GM12878 (cell line): ENCODE results near the gene MYCN.

ENCODE experiments used
- CTCF ChIP-seq, 3 experiments: IDR thresholded peaks in 2 of 3; conservative IDR thresholded peaks in 1 of 3; 2 replicates each; pipeline ENCODE4 v1.5.1; 2011; ENCODE audit warnings: low read depth in 3 of 3, low read length in 3 of 3, mild to moderate bottlenecking in 3 of 3, control low read depth in 2 of 3, moderate library complexity in 2 of 3, inconsistent platforms in 1 of 3, mixed read lengths in 1 of 3; ENCODE audit not compliant: control insufficient read depth in 2 of 3, insufficient read depth in 1 of 3; ENCODE audit errors: extremely low read depth in 1 of 3
- EZH2 ChIP-seq: IDR thresholded peaks from 2 replicates; pipeline ENCODE4 v1.6.1; 2012; ENCODE audit warnings: low read depth, mild to moderate bottlenecking, control low read depth, inconsistent platforms, low read length, borderline replicate concordance; ENCODE audit not compliant: control insufficient read depth
- FOS ChIP-seq: IDR thresholded peaks from 3 replicates; pipeline ENCODE4 v1.6.1; 2011; ENCODE audit warnings: borderline replicate concordance; ENCODE audit not compliant: insufficient read length; ENCODE audit errors: extremely low read depth
- JUNB ChIP-seq: IDR thresholded peaks from 2 replicates; pipeline ENCODE4 v1.6.1; 2016; ENCODE audit warnings: antibody characterized with exemption, mild to moderate bottlenecking
- MXI1 ChIP-seq: fragments of 150-350 bp; IDR thresholded peaks from 2 replicates; pipeline ENCODE4 v1.6.1; 2011; ENCODE audit warnings: low read depth, mild to moderate bottlenecking, inconsistent platforms, low read length, improper control_type of control experiment
- POLR2AphosphoS5 ChIP-seq: IDR thresholded peaks from 2 replicates; pipeline ENCODE4 v1.6.1; 2011; ENCODE audit warnings: mild to moderate bottlenecking, low read length, inconsistent platforms
- TAF1 ChIP-seq: IDR thresholded peaks from 2 replicates; pipeline ENCODE4 v1.6.1; 2011; ENCODE audit warnings: mild to moderate bottlenecking, low read depth, low read length, borderline replicate concordance
- ZBTB33 ChIP-seq: fragments of 450-650 bp; IDR thresholded peaks from 2 replicates; pipeline ENCODE4 v1.6.1; 2017; ENCODE audit warnings: mild to moderate bottlenecking

GRCh38 chr2:15893689-15894480 lies 46.5 kb upstream of the MYCN start:
- TF ChIP-seq JUNB (no peak), EZH2 (no peak), TAF1 (no peak), CTCF (IDR thresholded peaks at IDR 0.05 in 2 of 3, conservative IDR thresholded peaks at IDR 0.05 in 1 of 3; ENCODE audit: control insufficient read depth in 2 of 3, extremely low read depth in 1 of 3, insufficient read depth in 1 of 3, low read depth in 3 of 3, low read length in 3 of 3) (no peak), POLR2AphosphoS5 (no peak), FOS (no peak), MXI1 (no peak), ZBTB33 (no peak)
